HG03095 (cell line): ENCODE measurements around the gene JADE2.
A peak's percentile ranks its signal among the peaks of the same experiment; 100 is the strongest.
"Not testable (repeated sequence)": the region's sequence is repeated elsewhere in the genome, so short reads cannot be mapped to it uniquely, and the experiment has no call there.

Experiments
- ATAC-seq: cut with Tn5 transposase; IDR thresholded peaks from one replicate; pipeline ENCODE4 v1.9.1; 2021; ENCODE audit warnings: moderate library complexity; ENCODE audit not compliant: unreplicated experiment

Gene JADE2

DNA sequence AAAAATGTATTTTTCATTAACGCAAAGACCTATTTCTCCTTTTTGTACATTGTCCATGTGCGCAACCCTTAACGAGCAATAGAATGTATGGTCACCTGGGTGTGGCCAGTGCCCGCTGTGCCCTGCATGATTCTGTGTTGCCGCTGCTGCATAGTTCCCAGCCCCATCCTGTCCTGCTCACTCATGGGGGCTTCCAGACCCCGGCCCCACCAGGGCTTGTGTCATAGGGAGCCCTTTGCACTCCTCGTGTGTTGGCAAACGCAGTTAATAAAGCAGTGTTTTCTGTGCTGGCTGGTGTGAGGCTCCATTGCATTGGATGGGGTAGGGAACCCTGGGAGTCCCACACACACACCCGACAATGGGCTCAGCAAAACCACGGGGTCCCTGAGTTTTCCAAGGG, 57.5 kb downstream of the JADE2 start:
- ATAC-seq: no peak

DNA sequence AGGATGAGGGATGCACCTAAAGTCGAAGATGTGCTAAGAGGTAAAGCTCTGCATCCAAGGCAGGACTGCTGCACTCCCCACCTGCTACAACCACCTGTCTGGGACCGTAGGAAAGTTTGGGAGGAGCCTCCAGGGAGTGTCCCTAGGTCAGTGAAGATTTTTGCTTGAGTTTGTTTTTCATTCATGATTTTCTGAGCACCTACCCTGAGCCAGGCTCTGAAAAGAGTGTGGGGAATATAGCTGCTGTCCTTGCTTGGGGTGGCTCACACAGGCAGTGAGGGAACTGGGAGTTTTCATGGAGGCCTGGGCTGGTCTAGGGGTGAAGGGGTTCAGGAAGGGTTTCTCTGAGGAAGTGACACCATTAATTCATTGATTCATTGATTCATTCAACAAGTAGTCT, 58.3 kb downstream of the JADE2 start:
- ATAC-seq: no peak

DNA sequence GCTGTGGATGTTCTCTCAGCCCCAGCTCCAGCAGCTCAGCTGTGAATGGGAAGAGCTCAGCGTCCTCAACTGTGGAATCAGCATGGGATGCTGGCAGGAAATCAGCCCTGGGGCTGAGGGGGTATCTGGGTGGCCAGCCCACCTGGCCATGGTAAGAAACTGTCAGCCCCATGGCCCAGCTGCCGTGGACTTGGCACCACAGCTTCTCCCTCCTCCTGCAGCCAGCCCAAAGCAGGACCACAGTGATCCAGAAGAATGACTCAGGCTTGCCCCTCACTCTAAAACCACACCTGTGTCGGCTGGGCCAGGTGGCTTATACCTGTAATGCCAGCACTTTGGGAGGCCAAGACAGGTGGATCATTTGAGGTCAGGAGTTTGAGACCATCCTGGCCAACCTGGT, 59.2 kb downstream of the JADE2 start:
- no peak for ATAC-seq

DNA sequence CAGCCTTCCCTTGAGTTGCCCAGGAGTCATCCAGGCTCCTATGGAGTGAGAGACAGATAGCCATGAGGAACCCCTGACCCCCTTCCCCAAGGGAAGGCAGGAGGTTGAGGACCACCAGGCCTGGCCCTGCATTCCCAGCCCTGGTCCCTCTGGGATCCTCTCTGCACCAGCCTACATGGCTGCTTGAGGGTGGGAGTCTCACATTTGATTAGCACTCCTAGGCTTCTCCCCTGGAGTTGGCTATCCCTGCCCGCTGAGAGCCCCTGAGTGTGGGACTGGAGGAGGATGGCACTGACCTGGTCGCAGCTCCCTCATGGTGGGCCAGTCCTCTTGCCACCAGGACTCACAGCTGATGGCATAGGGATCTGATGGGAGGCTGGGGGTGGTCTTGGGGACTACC, 60.5 kb downstream of the JADE2 start:
- ATAC-seq: no peak

DNA sequence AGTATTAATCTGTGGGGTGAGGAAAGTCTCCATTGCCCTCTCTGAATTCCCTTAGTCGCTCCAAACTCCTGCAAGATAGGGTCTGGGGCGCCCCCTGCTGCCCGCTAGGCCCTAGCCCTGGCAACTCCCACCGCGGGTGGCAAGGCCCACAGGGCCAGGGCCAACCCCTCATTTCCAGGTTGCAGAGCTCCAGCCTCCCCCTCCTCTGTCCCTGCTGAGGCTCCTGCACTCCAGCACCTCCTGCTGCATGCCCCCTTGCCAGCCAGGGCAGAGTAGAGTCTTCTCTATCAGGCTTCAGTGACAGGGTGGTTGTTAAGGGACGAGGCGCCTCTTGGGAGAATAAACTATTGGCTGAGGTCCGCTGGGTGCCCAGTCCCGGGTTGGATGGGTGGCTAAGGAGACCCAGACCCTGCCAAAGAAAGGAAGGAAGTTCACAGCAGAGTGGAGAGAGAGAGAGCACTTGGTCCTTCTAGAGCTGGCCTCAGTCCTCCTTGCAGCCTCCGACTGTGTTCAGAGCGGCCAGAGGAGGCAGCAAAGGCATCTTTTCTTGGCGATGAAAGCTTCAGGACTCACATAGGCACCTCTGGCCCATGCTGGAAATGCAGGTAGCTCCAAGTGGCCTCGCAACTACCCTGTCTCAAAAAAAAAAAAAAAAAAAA, 61.5 kb downstream of the JADE2 start:
- peak; percentile 64 for ATAC-seq

DNA sequence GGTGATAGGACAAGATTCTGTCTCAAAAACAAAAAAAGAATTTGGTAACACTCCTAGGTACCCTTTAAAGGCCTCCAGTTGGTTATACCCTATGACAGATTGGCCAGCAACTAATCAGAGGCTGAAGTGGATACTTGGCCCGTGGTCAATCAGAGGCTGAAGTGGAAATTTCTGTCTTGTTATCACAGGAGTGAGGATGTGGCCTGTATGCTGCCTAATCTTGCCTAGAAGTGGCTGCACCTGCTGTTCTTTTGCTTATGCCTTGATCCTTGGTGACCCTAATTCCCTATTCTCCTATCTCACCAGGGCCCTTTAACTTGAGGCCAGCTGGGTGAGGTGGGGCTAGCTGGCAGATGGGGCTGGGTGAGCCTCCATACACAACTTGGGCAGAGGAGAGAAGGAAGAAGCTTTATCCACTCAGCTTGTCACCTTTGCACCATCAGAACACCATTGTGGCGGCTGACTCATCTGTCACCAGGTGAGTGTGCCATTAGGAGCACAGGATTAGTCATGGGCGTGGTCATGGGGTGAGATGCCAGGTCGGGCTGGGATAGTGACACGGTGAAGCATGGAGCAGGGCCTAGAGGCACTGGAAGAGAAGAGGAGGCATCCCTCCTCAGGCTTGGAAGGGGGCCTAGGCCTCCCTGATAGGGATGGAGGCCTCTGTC, 65.7 kb downstream of the JADE2 start:
- ATAC-seq: no peak

DNA sequence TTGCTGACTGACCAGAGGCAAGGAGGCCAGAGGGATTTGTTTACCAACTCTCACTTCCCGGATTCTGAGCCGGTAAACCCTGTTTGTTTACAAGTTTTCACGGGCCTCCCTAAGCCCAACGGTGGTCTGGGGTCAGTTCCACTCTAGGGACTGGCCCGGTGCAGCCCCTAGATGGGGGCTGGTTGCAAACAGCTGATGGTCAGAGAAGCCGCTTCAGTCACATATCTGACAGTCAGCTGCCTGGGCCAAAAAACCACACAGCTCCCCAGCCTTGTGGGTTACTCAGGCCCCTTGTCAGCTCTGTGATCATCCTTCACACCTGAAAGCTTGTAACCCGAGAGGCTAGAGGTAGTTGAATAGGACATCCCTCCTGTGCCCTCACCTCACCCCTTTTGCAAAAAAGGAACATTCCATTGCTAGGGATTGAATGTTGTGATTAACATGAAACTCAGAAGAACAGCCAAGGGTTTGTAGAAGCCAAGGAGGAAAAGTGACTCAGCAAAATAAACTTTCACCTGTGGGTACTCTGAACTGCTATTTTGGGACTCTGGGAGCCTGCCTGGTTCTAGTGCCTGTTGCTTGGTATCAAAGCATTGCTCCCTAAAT, 66.8 kb downstream of the JADE2 start:
- ATAC-seq: no peak

DNA sequence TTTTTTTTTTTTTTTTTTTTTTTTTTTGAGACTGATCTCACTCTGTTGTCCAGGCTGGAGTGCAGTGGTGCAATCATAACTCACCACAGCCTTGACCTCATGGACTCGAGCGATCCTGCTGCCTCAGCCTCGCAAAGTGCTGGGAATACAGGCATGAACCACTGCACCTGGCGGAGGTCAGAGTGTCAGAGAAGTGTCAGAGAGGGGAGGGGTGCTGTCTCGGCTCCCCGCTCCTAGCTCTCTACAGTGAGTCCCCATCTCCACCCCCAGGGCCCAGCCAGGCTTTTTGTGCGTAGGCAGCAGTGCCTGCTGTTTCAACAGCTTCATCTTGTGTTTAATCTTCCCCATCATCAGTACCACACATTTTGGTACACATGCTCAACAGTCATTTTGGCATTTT, 68.9 kb downstream of the JADE2 start:
- no peak for ATAC-seq

DNA sequence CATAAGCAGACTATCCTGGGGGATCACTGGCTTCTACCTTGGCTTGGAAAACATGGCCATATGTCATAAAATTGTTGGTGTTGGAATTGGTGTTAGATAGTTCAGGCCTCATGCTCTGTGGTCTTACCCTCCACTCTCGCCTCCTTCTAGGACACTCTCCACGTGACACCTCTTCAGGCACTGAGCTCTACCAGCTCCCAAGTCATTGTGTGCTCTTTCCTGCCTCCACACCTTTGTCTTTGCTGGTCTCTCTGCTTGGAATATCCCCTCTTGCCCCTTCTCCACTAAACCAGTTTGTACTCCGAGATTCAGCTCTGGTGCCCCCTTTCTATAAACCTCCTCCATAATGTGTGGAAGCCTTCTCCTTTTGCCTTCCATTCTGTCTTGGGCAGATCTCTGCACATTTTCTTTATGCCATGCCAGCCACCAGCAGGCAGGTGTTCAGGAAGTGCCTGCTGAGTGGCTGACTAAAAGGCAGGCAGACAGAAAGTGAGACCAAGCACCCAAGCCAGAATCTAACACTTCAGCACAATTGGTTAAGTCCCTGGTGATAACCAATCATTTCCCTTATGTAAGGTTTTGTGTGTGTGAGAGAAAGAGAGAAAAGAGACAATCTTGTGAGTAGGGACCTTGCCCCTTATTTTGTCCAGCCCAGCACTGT, 69.5 kb downstream of the JADE2 start:
- no peak for ATAC-seq

DNA sequence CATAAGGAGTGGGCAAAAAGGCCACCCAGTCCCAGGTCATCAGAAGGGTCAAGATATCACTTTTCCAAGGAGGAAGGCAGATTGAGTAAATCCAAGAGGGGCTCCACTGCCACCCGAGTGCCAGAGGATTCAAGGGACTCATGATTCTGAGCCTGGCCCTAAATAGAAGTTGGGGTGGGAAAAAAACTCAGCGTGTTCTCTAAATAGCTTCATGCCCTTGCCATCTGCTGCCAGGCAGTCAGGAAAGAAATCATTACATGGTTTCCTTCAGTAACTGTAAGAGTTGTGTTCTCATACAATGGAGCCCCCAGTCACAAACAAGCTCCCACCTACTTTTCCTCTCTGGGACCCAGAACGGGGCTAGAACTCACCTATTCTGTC, 70.0 kb downstream of the JADE2 start:
- no peak for ATAC-seq

DNA sequence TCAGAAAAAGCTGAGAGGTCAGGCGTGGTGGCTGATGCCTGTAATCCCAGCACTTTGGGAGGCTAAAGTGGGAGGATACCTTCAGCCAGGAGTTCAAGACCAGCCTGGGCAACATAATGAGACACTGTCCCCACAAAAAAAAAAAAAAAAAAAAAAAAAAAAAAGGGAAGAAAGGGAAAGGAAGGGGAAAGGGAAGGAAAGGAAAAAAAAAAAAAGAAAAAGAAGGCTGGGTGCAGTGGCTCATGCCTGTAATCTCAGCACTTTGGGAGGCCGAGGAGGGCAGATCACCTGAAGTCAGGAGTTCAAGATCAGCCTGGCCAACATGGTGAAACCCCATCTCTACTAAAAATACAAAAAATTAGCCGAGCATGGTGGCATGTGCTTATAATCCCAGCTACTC, 74.3 kb downstream of the JADE2 start:
- ATAC-seq: not testable (repeated sequence)

DNA sequence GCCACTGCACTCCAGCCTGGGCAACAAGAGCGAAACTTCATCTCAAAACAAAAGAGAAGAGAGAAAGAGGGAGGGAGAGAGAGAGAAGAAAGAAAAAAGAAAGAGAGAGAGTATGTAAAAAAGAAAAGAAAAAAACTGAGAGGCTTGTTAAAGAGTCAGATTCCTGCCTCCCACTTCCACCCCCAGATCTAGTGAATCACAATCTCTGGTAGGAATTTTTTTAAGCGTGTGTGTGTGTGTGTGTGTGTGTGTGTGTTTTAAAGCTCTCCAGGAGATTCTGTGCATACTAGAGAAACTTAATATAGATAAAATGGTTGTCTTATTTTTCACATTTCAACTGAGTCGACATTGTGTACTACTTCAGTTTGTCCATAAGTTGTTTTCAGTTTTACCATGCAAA, 75.1 kb downstream of the JADE2 start:
- ATAC-seq: no peak

DNA sequence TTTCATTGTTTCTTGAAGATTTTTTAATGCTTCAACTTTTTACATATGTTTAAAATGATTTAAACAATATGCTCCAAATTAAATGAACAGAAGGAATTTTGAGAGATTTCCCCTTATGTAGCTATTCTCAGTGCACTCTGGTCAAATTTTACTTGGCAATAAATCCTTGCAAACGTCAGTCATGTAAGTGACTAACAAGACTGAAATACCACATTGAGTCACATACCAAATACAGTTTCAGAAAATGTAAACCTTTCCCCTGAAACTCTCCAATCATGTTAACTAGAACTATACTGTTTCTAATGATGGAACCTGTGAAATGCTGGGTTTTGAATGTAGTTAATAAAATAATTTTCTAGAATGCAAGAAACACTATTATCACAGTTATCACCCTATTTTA, 77.6 kb downstream of the JADE2 start:
- ATAC-seq: no peak

DNA sequence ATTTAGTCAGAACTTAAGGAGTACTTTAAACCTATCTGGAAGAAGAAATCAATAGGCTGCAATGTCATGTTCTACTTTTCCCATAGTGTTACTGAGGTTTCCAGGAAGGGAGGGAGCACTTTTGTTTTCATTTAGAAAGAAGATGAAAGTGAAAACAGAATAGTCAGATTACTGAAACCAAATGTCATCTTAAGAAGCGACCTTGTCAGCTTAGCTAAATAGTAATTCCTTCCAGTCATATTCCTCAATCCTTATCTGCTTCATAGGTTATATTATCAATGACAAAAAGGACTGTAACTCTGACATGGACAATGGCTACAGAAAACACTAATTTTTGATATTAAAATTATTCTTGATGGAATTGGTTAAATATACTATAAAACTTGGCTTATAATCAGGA, 79.4 kb downstream of the JADE2 start:
- no peak for ATAC-seq

DNA sequence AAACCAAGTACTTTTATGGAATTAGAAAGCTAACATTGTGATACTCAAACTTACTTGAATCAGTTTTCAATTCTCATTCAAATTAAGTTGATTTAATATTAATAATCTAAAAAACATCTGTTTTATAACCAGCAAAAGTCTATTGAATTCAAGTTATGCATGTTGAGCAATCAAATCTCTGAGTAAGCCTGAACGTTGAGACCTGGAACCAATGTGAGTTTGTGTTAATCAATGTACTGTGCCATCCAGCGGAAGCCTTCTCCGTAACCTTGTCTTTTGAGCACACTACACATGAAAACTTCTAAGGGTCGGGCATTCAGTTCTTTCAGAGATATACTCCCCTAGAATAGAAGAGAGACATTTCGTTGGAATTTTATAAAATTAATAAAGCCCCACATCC, 81.3 kb downstream of the JADE2 start:
- ATAC-seq: no peak

DNA sequence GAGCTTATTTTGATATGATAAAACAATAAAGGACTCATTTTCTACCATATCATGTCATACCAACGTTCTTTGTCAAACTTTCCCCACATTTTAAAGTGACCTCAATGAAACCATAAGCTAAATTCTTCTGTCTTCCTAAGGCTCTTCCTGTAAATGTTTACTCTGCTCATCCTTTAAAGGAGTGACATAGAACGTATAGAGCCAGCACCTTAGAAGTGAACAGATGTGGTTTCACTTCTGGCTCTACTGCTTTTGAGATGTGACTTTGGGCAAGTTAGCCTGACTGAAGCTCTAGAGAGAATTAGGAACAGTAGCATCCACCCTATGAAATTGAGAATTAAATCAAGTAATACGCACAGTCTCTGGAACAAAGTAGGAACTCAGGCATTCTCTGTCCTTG, 83.1 kb downstream of the JADE2 start:
- ATAC-seq: no peak

DNA sequence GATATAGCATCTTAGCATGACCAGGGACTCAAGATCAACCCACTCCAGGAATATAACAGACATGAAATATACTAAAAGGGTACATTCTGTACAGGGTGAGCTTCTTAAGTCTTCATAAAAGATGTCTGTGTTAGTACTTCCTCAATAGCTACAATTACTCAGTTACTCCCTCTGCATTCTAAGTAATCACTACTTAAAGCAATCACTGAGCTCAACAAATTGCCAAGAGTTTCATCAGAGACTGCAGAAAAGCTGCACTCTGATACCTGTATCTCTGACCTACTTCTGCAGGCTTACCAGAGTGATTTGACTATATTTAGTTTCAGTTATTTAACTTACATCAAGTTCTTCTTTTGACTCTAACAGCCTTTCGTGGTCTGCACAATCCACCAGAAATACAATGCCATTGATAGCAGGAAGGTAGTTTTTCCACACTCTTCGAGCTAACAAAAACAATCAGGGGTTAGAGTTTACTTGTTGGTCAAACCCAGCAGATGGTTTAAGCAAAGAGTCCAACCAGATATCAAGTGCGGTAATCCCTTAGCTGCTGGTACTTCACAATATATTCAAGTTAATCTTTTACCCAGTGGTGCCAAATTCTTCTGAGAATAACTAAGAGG, 83.9 kb downstream of the JADE2 start:
- ATAC-seq: peak; percentile 45

DNA sequence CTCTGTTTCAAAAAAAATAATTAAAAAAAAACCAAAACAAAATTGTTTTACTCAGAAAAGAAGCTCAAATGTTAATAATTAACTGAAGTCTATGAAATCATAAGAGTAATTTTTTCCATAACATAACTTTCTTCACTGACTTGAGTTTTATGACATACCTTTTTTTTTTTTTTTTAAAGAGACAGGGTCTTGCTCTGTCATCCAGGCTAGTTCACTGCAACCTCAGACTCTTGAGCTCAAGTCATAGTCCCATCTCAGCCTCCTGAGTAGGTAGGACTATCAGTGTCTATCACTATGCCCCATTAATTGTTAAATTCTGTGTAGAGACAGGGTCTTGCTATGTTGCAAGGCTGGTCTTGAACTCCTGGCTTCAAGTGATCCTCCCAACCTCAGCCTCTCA, 85.3 kb downstream of the JADE2 start:
- ATAC-seq: no peak

DNA sequence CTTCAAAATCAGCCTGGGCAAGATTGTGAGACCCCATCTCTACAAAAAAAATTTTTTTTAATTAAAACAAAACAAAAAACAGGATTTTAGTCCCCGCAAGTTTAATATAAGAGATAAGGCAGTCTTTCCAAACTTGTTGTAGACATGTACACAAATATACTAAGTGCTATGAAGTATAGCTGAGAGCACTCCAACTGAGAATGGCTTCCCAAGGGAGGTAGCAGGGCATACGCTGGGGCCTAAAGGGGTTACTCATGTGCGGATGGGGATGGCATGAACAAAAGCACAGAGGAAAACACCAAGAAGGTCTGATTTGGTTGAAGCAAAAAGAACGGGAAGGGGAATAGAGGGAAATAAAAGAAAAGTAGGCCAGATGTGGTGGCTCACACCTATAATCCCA, 86.0 kb downstream of the JADE2 start:
- ATAC-seq: no peak

DNA sequence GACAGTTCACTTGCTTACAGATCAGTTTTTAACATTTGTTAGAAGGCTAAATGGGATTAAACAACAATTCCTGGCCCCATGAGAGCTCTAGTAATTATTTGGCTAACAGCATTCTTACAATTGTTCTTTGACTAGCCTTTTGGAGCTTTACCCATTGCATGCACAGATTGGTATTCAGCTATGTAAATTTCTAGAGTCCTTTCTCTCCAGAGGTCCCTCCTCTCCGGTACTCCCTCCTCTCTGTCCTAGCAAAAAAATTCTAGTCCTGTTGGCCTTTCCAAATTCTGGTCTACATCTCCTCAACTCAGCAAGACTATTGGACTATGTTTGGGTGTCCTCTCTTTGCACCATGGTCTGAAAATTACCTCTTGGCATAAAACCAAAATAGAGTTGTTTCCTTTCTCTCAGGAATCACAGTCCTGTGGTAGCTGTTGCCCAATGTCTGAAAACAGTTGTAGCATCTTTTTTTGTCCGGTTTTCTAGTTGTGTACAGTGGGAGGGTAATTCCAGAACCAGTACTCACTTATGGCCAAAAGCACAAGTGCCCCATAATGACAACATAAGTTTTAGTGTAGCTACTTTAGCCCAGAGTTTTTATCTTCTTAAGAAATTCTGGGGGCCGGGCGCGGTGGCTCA, 89.1 kb downstream of the JADE2 start:
- ATAC-seq: no peak

DNA sequence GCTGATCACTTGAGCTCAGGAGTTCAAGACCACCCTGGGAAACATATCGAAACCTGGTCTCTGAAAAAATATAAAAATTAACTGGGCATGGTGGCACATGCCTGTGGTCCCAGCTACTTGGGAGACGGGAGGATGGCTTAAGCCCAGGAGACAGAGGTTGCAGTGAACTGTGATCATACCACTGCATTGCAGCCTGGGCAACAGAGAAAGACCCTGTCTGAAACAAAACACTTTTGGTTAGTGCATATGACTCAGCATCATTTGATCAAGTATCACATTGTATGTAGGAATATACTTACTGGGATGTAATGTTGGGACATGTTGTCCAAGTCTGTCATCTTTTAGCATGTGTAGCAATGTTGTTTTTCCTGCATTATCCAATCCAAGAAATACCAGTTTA, 95.2 kb downstream of the JADE2 start:
- ATAC-seq: no peak
